ENCODE results near the gene SLCO2B1.

SLCO2B1 gene

GRCh38 chr11:75162954-75163353 lies 12.0 kb downstream of the SLCO2B1 start:
- DNase-seq, result no peak

GRCh38 chr11:75163921-75164849 lies 13.3 kb downstream of the SLCO2B1 start:
- no peak for DNase-seq

- no peak for DNase-seq
Measured at GRCh38 chr11:75165721-75166120, 14.8 kb downstream of the SLCO2B1 start.

GRCh38 chr11:75166791-75167190 lies 15.9 kb downstream of the SLCO2B1 start:
- DNase-seq, result no peak

DNA sequence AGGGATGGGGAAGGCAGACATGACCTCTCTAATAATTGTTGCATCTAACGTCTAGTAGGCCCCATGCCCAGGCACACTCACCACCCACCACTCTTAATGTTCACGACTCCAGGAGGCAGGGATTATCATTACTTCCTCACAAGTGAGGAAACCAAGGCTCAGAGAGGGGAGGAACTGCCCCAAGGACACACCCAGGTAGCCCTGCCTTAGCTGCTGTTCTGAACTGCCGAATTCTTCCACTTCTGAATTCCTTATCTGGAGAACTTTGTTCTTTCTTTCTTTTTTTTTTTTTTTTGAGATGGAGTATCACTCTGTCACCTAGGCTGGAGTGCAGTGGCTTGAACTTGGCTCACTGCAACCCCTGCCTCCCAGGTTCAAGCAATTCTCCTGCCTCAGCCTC lies 16.7 kb downstream of the SLCO2B1 start:
- DNase-seq, result no peak

DNA sequence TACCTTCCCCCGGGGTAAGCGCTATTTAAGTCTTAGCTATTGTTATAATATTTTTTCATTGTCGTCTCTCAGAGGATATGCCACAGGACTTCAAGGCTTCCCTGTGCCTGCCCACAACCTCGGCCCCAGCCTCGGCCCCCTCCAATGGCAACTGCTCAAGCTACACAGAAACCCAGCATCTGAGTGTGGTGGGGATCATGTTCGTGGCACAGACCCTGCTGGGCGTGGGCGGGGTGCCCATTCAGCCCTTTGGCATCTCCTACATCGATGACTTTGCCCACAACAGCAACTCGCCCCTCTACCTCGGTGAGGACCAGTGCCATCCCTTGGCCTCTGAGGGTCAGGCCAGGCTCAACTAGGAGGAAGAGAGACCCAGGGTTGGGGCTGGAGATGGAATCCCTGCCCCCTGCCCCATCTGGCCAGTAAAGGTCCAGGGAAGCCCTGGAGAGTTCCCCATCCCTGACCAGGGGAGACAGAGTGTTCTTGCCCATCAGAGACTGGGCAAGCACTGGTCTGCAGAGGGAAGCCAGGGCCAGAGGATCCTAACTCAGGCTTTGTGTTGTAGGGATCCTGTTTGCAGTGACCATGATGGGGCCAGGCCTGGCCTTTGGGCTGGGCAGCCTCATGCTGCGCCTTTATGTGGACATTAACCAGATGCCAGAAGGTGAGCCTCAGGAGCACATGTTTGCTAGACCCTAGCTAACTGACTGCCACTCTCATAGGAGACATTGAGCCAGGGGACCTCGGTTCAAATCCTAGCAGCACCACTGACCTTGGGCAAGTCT lies 18.4 kb downstream of the SLCO2B1 start:
- no peak for DNase-seq

DNA sequence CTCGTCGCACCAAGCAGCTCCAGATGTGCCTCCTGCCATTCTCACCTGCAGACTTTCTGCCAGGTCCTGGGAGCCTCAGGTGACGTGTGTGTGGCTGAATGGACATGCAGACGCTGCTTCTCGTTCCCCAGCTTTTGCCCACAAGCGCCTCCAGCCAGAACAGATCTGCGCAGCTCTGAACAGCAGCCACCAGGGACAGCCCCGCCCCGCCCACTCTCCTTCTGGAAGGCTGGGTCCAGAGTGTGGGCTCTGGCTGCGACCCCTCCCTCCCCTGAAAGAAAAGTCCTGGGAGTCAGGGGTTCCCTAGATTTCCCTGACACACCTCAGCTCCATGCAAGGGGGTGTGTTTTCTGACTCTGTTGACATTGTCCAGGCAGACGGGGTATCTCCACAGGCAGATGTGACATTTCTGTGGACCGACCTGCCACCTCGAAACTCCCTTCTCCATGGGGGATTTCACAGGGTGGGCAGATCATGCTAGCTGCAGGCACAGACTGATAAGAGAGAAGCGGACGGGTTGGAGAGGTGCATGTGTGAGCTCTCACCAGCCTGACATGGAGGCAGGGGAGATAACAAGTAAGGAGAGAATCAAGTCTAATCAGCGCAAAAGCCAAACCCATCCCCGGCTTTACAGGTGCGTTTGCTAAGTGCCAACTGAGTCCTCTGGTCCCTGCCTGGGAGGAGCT lies 19.8 kb downstream of the SLCO2B1 start:
- no peak for DNase-seq

- DNase-seq, result no peak
Measured at GRCh38 chr11:75173336-75173735, 22.4 kb downstream of the SLCO2B1 start.

DNA sequence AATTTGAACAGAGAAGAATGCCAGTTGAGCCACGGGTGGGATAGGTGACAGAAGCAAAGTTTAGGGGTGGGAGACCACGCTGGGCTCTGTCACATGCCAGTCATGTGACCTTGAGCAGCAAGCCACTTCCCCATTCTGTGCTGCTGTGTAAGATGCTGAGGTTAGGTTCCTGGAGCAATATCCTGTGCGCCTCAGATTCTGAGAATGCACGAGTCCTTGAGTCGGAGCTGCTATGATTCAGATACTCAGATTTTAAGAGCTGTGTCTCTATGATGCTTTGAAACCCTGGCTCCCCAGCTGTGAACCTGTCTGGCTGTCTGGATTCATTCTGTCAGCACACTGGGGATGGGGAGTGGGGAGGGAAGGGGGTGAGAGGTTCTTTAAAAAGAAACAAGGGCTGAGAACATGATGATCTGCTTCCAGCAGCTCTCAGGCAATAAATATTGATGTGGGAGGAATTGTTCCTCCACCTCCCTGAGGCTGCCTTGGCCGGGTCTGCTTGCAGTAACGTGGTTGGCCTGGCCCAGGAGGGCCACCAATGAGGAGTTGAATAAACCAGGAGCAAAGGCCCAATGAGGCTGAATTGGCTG lies 24.0 kb downstream of the SLCO2B1 start:
- DNase-seq, result no peak

DNA sequence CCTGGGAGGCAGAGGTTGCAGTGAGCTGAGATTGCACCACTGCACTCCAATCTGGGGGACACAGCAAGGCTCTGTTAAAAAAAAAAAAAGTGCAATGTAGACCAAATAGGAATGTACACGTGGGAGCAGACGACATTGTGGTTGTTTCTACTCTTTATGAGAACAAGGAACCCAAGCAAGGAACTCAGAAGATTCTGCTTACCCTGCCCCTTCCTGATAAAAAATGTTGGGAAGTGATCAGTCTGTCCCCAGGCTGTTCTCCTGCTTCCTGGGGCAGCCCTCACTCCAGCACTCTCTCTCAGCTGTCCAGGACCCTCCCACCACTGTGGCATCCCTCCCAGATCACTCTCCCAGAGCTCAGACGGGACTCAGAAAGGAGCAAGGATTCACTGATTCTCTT lies 31.8 kb downstream of the SLCO2B1 start:
- DNase-seq, result no peak

GRCh38 chr11:75184051-75184450 lies 33.1 kb downstream of the SLCO2B1 start:
- DNase-seq, result no peak

- no peak for DNase-seq
Measured at GRCh38 chr11:75184757-75185425, 34.0 kb downstream of the SLCO2B1 start.

- DNase-seq, result no peak
Measured at GRCh38 chr11:75185866-75186265, 35.0 kb downstream of the SLCO2B1 start.

GRCh38 chr11:75186999-75187398 lies 36.1 kb downstream of the SLCO2B1 start:
- DNase-seq, result no peak

DNA sequence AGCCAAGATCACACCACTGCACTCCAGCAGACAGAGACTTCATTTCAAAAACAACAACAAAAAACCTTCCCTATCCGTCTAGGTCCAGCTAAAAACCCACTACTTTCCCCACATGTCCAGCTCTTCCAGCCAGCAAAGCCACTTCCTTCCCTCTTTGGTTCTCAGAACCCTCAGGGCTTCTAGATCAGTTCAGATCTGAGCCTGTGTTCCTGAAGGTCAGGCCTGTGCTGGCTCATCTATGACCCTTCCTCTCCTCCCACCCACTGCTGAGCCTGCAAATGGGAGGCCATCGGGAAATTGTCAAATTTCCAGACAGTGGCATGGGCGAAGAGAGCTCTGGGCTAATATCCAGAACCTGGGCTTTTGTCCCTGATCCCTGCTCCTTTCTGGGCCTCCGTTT lies 37.8 kb downstream of the SLCO2B1 start:
- no peak for DNase-seq

- DNase-seq, result no peak
Measured at GRCh38 chr11:75189108-75189507, 38.2 kb downstream of the SLCO2B1 start.

DNA sequence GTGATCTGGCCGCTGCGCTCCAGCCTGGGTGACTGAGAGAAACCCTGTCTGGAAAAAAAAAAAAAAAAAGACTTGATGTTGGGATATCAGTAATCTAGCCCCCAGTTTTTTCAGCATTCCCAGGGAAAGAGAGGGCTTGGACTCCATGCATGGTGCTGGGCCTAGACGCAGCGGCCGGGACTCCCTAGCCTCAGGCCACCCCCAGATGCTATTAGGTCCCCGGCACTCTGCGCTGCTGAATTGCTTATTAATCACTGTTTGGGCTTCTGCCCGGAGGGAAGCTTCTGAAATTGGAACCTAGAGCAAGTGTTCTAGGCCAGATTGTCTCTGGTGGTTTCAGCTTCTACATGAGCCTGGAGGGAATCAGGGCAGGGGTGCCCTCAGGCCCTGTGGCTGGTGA lies 39.0 kb downstream of the SLCO2B1 start:
- no peak for DNase-seq

- no peak for DNase-seq
Measured at GRCh38 chr11:75190652-75191329, 39.9 kb downstream of the SLCO2B1 start.

DNA sequence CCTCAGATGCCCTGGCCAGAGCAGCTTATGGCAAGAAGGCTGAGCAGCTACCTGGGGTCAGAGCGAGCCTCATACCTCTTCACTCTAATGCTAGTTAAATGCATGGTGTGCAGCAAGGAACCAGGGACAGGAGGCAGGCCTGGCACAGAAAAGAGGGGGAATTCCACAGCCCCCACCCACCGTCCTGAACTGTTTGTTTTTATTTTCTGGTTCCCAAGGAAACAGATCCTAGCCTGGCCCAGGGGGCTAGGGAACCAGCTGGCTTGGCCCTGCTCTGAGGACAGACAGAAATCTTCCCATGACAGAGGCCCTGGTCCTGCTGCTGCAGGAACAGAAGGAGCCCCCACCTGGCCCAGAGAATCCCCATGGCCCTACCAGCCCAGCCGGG lies 40.4 kb downstream of the SLCO2B1 start:
- DNase-seq, result no peak

DNA sequence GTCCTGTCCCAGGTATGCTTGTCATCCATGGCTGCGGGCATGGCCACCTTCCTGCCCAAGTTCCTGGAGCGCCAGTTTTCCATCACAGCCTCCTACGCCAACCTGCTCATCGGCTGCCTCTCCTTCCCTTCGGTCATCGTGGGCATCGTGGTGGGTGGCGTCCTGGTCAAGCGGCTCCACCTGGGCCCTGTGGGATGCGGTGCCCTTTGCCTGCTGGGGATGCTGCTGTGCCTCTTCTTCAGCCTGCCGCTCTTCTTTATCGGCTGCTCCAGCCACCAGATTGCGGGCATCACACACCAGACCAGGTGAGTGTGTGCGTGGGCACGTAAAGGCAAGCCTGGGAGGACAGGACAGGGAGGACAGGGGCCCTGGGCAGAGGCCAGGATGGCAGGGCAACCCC lies 42.4 kb downstream of the SLCO2B1 start:
- no peak for DNase-seq

- DNase-seq, result no peak
Measured at GRCh38 chr11:75193711-75194110, 42.8 kb downstream of the SLCO2B1 start.

GRCh38 chr11:75194147-75194546 lies 43.2 kb downstream of the SLCO2B1 start:
- DNase-seq, result no peak
